GM18520 (cell line): ENCODE measurements around the gene GALNT8.
"Not testable (repeated sequence)": the region's sequence is repeated elsewhere in the genome, so short reads cannot be mapped to it uniquely, and the experiment has no call there.

Source experiments
- ATAC-seq: cut with Tn5 transposase; IDR thresholded peaks from one replicate; pipeline ENCODE4 v1.9.1; 2021; ENCODE audit not compliant: unreplicated experiment

The GALNT8 gene, protein sequence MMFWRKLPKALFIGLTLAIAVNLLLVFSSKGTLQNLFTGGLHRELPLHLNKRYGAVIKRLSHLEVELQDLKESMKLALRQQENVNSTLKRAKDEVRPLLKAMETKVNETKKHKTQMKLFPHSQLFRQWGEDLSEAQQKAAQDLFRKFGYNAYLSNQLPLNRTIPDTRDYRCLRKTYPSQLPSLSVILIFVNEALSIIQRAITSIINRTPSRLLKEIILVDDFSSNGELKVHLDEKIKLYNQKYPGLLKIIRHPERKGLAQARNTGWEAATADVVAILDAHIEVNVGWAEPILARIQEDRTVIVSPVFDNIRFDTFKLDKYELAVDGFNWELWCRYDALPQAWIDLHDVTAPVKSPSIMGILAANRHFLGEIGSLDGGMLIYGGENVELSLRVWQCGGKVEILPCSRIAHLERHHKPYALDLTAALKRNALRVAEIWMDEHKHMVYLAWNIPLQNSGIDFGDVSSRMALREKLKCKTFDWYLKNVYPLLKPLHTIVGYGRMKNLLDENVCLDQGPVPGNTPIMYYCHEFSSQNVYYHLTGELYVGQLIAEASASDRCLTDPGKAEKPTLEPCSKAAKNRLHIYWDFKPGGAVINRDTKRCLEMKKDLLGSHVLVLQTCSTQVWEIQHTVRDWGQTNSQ

GRCh38 chr12:4719821-4720636, at the start of gene GALNT8:
Gene GALNT8 (plus strand): TSS chr12:4720400. CDS start chr12:4720678, 278 bp downstream.
- no peak for ATAC-seq

- no peak for ATAC-seq
Measured at GRCh38 chr12:4679711-4680110, 40.5 kb upstream of the GALNT8 start.

DNA sequence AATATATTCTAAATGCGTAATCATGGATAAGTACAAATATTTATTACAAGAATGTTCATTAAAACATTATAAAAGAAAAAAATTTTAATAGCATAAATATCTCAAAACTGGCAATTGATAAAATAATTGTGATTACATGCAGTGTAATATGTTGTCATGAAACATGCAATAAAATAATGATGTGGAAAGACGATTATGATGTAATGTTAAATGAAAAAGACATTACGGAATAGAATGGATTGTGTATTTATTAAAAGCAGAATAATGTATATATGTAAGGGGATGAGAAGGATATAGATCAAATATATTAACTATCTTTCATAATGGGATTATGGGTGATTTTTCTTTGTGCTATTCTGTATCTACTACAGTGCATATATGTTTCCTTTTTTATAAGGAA, 38.5 kb upstream of the GALNT8 start:
- ATAC-seq, result no peak

- ATAC-seq, result no peak
Measured at GRCh38 chr12:4685317-4685716, 34.9 kb upstream of the GALNT8 start.

DNA sequence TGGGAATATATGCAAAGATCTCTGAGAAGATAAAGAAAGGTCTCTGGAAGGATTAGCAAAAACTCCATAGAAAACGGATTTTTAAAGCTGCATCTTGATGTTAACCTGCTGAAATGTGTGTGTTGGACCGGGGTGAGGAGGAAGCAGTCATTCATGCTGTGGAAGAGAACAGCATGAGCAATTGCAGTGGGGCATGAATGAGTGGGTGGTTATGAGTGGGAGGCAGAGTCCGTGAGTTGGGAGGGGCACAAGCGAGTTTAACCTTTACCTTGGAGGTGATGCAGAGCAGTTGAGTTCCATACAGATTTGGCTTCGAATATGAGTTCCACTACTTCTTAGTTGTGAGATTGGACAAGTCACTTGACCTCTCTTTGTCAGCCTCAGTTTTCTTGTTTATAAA, 29.4 kb upstream of the GALNT8 start:
- no peak for ATAC-seq

DNA sequence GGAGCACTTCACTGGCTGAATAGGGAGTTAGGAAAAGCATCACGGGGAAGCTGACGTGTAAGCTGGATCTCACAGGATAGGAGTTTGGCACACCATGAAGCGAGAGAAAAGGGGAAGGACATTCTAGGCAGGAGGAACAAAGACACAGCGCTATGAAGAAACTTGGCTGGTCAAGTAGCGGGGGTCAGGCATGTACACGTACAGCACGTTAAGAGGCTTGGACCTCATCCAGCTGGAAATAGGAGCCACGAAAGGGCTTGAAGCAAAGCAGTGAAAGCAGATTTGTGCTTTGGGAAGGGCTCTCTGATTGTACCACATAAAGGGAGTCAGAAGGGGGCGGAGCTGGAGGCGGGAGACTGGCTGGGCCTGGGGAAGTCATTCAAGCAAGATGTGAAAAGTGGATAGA, 19.6 kb upstream of the GALNT8 start:
- no peak for ATAC-seq

GRCh38 chr12:4701395-4702190, 18.6 kb upstream of the GALNT8 start:
- ATAC-seq, result no peak

GRCh38 chr12:4703676-4704075, 16.5 kb upstream of the GALNT8 start:
- ATAC-seq, result no peak

DNA sequence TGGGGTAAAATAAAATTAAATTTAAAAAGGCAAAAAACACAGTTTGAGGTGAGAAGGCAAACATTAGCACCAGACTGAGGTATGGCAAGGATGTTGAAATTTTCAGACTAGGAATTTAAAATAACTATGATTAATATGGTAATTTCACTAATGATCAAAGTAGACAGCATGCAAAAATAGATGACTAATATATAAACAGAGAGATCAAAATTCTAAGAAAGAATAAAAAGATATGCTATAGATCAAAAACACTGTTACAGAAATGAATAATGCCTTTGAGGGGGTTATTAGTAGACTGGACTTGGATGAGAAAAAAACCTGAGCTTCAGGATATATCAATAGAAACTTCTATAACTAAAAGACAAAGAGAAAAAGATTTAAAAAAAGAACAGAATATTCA, 14.4 kb upstream of the GALNT8 start:
- no peak for ATAC-seq

- ATAC-seq, result no peak
Measured at GRCh38 chr12:4707306-4707705, 12.9 kb upstream of the GALNT8 start.

GRCh38 chr12:4710113-4710512, 10.1 kb upstream of the GALNT8 start:
- ATAC-seq, result no peak

- ATAC-seq, result no peak
Measured at GRCh38 chr12:4714879-4715278, 5.3 kb upstream of the GALNT8 start.

GRCh38 chr12:4717806-4718205, 2.4 kb upstream of the GALNT8 start:
- no peak for ATAC-seq

DNA sequence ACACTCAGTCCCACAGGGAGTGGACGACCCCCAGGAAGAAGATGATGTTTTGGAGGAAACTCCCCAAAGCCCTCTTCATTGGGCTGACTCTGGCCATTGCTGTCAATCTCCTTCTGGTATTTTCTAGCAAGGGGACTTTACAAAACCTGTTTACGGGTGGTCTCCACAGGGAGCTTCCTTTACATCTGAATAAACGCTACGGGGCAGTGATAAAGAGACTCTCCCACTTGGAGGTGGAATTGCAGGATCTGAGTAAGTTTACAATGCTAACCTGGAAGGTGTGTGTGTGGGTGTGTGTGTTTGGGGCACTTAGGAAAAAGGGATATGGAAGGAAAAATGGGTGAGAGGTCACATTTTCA, 416 bp downstream of the GALNT8 start:
- no peak for ATAC-seq

GRCh38 chr12:4721587-4721986, 1.4 kb downstream of the GALNT8 start:
- not testable (repeated sequence) for ATAC-seq

DNA sequence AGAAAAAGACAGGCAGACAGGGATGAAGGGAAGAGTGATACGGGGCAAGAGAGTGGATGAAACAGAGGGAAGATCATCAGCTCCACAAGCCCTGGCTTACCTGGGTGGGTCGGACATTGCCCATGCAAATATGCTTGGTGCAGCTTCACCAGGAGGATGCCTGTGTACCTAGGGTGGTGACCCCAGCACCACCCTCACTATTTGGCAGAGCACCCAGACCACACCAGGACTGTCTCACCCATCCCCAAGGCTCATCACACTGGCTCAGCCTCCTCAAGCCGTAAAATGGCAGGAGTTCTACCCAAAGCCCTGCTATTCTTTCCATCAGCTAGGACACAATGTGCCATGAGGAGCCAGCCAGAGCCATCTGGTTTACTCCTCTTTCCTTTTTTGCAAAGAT, 3.0 kb downstream of the GALNT8 start:
- no peak for ATAC-seq

GRCh38 chr12:4725057-4725456, 4.9 kb downstream of the GALNT8 start:
- ATAC-seq, result no peak

- ATAC-seq, result no peak
Measured at GRCh38 chr12:4734625-4735340, 14.6 kb downstream of the GALNT8 start.

GRCh38 chr12:4736091-4736490, 15.9 kb downstream of the GALNT8 start:
- no peak for ATAC-seq

- ATAC-seq, result no peak
Measured at GRCh38 chr12:4738541-4738940, 18.3 kb downstream of the GALNT8 start.
